Memory B cell (primary cell): Measurements from ENCODE around the gene NTMT2.
"Not testable (repeated sequence)": the region's sequence is repeated elsewhere in the genome, so short reads cannot be mapped to it uniquely, and the experiment has no call there.

Source experiments
- ATAC-seq: fragments of 150-1000 bp; cut with Tn5 transposase; 2 replicates; pipeline ENCODE4 v1.10.0; 2021; ENCODE audit warnings: low read depth, mild to moderate bottlenecking, moderate library complexity
- DNase-seq, 2 donors: peaks; one replicate each; pipeline ENCODE4 v3.0.0; 2022; ENCODE audit warnings: low spot score in 2 of 2
- H3K27ac Mint-ChIP-seq: one replicate; pipeline ENCODE4 v1.8.0; 2022; ENCODE audit warnings: mild to moderate bottlenecking, moderate library complexity, mixed read lengths
- H3K27me3 Mint-ChIP-seq: one replicate; pipeline ENCODE4 v1.8.0; 2022; ENCODE audit warnings: mixed read lengths
- H3K36me3 Mint-ChIP-seq: one replicate; pipeline ENCODE4 v1.8.0; 2022; ENCODE audit warnings: mild to moderate bottlenecking, mixed read lengths
- H3K4me1 Mint-ChIP-seq: one replicate; pipeline ENCODE4 v1.8.0; 2022; ENCODE audit warnings: mixed read lengths
- H3K4me3 Mint-ChIP-seq: one replicate; pipeline ENCODE4 v1.8.0; 2022; ENCODE audit warnings: mild to moderate bottlenecking, moderate library complexity, mixed read lengths
- H3K9me3 Mint-ChIP-seq: one replicate; pipeline ENCODE4 v1.8.0; 2022; ENCODE audit warnings: mixed read lengths

NTMT2 gene

GRCh38 chr1:170145770-170146676, at the start of gene NTMT2:
TSS of gene NTMT2 (plus strand) at chr1:170145959. CDS start at chr1:170146108, 149 bp downstream.
- H3K9me3 Mint-ChIP-seq = peaks cover 7% of the 10 kb centered on the region
- H3K4me3 Mint-ChIP-seq = no peak within 1 kb of the TSS
- ATAC-seq (no peak), DNase-seq (no peak)
- H3K36me3 Mint-ChIP-seq = no peaks in the 10 kb centered on the region
- no peak within 1 kb of the TSS for H3K27ac Mint-ChIP-seq
- no peaks in the 10 kb centered on the region for H3K4me1 Mint-ChIP-seq
- H3K27me3 Mint-ChIP-seq = peaks cover 7% of the 10 kb centered on the region

GRCh38 chr1:170095976-170096748, 49.6 kb upstream of the NTMT2 start:
- Mint-ChIP-seq H3K27me3 (peaks cover 7% of the 10 kb centered on the region), H3K4me1 (no peaks in the 10 kb centered on the region), H3K36me3 (peaks cover 2% of the 10 kb centered on the region), H3K27ac (no peak overlapping the region), H3K9me3 (peaks cover 7% of the 10 kb centered on the region), H3K4me3 (no peak overlapping the region)
- ATAC-seq (no peak), DNase-seq (no peak)

GRCh38 chr1:170096806-170097340, 48.9 kb upstream of the NTMT2 start:
- no peak for DNase-seq
- Mint-ChIP-seq H3K27me3 (peaks cover 7% of the 10 kb centered on the region), H3K27ac (no peak overlapping the region), H3K4me3 (no peak overlapping the region), H3K4me1 (no peaks in the 10 kb centered on the region), H3K36me3 (peaks cover 2% of the 10 kb centered on the region), H3K9me3 (peaks cover 5% of the 10 kb centered on the region)
- ATAC-seq = no peak

- peaks cover 5% of the 10 kb centered on the region for H3K9me3 Mint-ChIP-seq
- no peak overlapping the region for H3K4me3 Mint-ChIP-seq
- peaks cover 2% of the 10 kb centered on the region for H3K36me3 Mint-ChIP-seq
- no peak overlapping the region for H3K27ac Mint-ChIP-seq
- H3K27me3 Mint-ChIP-seq = peaks cover 7% of the 10 kb centered on the region
- ATAC-seq (no peak), DNase-seq (no peak)
- H3K4me1 Mint-ChIP-seq = no peaks in the 10 kb centered on the region
Observed at GRCh38 chr1:170097449-170097948, 48.3 kb upstream of the NTMT2 start.

- H3K36me3 Mint-ChIP-seq, H3K4me1 Mint-ChIP-seq, ATAC-seq, H3K9me3 Mint-ChIP-seq, H3K4me3 Mint-ChIP-seq, DNase-seq, H3K27ac Mint-ChIP-seq: not testable (repeated sequence)
- H3K27me3 Mint-ChIP-seq = peaks cover 13% of the 10 kb centered on the region
Observed at GRCh38 chr1:170113140-170113539, 32.6 kb upstream of the NTMT2 start.

- Mint-ChIP-seq H3K4me3 (no peak overlapping the region), H3K4me1 (no peaks in the 10 kb centered on the region), H3K36me3 (peaks cover 2% of the 10 kb centered on the region), H3K27ac (no peak overlapping the region), H3K27me3 (peaks cover 13% of the 10 kb centered on the region), H3K9me3 (peaks cover 10% of the 10 kb centered on the region)
- ATAC-seq (no peak), DNase-seq (no peak)
Observed at GRCh38 chr1:170114906-170115305, 30.9 kb upstream of the NTMT2 start.

GRCh38 chr1:170122366-170122765, 23.4 kb upstream of the NTMT2 start:
- no peak for DNase-seq
- ATAC-seq = no peak
- no peak overlapping the region for H3K27ac Mint-ChIP-seq
- H3K4me3 Mint-ChIP-seq = no peak overlapping the region
- peaks cover 7% of the 10 kb centered on the region for H3K9me3 Mint-ChIP-seq
- no peaks in the 10 kb centered on the region for H3K27me3 Mint-ChIP-seq
- no peaks in the 10 kb centered on the region for H3K36me3 Mint-ChIP-seq
- H3K4me1 Mint-ChIP-seq = no peaks in the 10 kb centered on the region

GRCh38 chr1:170125269-170125668, 20.5 kb upstream of the NTMT2 start:
- H3K27me3 Mint-ChIP-seq = no peaks in the 10 kb centered on the region
- H3K4me1 Mint-ChIP-seq = no peaks in the 10 kb centered on the region
- H3K4me3 Mint-ChIP-seq = no peak overlapping the region
- DNase-seq (no peak), ATAC-seq (no peak)
- H3K27ac Mint-ChIP-seq = no peak overlapping the region
- peaks cover 7% of the 10 kb centered on the region for H3K9me3 Mint-ChIP-seq
- H3K36me3 Mint-ChIP-seq = no peaks in the 10 kb centered on the region

GRCh38 chr1:170126696-170127095, 19.1 kb upstream of the NTMT2 start:
- DNase-seq (no peak), ATAC-seq (peak; percentile 34)
- Mint-ChIP-seq H3K27me3 (no peaks in the 10 kb centered on the region), H3K27ac (peak overlapping the region; percentile 7), H3K4me3 (no peak overlapping the region), H3K9me3 (peaks cover 6% of the 10 kb centered on the region), H3K4me1 (no peaks in the 10 kb centered on the region), H3K36me3 (no peaks in the 10 kb centered on the region)

- Mint-ChIP-seq H3K36me3 (no peaks in the 10 kb centered on the region), H3K4me1 (no peaks in the 10 kb centered on the region), H3K9me3 (no peaks in the 10 kb centered on the region), H3K27me3 (no peaks in the 10 kb centered on the region), H3K4me3 (no peak overlapping the region), H3K27ac (no peak overlapping the region)
- no peak for DNase-seq
- no peak for ATAC-seq
Observed at GRCh38 chr1:170131450-170131849, 14.3 kb upstream of the NTMT2 start.

GRCh38 chr1:170131984-170132383, 13.8 kb upstream of the NTMT2 start:
- Mint-ChIP-seq H3K27me3 (no peaks in the 10 kb centered on the region), H3K4me1 (no peaks in the 10 kb centered on the region), H3K4me3 (no peak overlapping the region), H3K27ac (no peak overlapping the region), H3K36me3 (no peaks in the 10 kb centered on the region), H3K9me3 (no peaks in the 10 kb centered on the region)
- ATAC-seq = no peak
- no peak for DNase-seq

- Mint-ChIP-seq H3K9me3 (no peaks in the 10 kb centered on the region), H3K27me3 (peaks cover 1% of the 10 kb centered on the region), H3K4me1 (no peaks in the 10 kb centered on the region), H3K27ac (no peak overlapping the region), H3K36me3 (no peaks in the 10 kb centered on the region), H3K4me3 (no peak overlapping the region)
- ATAC-seq = no peak
- DNase-seq = no peak
Observed at GRCh38 chr1:170133766-170134495, 11.8 kb upstream of the NTMT2 start.

GRCh38 chr1:170134521-170134920, 11.2 kb upstream of the NTMT2 start:
- H3K9me3 Mint-ChIP-seq = no peaks in the 10 kb centered on the region
- no peaks in the 10 kb centered on the region for H3K36me3 Mint-ChIP-seq
- H3K4me1 Mint-ChIP-seq = no peaks in the 10 kb centered on the region
- no peak overlapping the region for H3K4me3 Mint-ChIP-seq
- H3K27me3 Mint-ChIP-seq = peaks cover 1% of the 10 kb centered on the region
- H3K27ac Mint-ChIP-seq = no peak overlapping the region
- ATAC-seq = no peak
- DNase-seq = no peak
